Measurements from ENCODE around the gene RESP18. TPM values are rescaled to one million over a fixed set of nuclear protein-coding genes. Genes with fewer than 3 reads are reported as not detected.

RESP18 gene
- not detected for total RNA-seq

DNA sequence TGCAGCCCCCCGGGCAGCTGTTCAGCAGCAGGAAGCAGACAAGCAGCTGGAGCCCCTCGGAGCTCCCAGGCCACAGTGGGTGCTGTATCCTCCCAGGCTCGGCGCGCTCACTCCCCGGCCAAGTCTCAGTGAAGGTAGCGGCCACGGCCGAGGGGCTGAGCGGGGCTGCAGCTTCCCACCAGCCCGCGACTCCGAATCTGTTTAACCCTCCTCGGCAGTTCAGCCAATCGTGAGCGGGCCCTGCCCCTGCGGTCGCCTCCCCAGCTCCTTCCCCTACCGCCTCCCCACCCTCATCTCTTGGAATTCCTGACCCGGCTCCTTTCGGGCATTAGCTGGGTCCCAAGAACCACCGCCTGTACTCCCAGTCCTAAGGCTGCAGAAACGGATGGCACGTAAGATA, at the start of gene RESP18:
TSS of gene RESP18 (minus strand) at position 203 of the 400 bp plus-strand sequence.

DNA sequence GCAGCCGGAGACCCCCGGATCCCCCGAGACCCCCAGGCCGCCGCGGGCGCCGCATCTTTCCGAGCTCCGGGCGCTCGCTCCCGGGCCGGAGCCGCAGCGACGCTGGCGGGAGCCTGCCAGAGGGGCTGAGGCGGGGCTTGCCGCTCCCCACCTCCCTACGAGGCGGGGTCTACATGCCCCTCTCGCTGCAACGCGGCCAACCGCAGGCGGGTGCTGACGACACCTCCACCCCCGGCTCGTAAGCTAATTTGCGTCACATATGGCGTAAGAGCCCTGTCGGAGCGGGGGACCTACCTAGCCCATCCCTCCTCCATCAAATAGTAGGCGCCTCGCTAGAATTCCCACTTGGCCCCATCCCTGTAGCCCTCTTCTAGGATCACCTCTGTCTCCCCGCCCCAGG, 23.3 kb downstream of the RESP18 start, which contains the start of gene PTPRN:
TSS of gene PTPRN (minus strand) at position 124 of the 400 bp plus-strand sequence. CDS start at position 55, 69 bp downstream.

DNA sequence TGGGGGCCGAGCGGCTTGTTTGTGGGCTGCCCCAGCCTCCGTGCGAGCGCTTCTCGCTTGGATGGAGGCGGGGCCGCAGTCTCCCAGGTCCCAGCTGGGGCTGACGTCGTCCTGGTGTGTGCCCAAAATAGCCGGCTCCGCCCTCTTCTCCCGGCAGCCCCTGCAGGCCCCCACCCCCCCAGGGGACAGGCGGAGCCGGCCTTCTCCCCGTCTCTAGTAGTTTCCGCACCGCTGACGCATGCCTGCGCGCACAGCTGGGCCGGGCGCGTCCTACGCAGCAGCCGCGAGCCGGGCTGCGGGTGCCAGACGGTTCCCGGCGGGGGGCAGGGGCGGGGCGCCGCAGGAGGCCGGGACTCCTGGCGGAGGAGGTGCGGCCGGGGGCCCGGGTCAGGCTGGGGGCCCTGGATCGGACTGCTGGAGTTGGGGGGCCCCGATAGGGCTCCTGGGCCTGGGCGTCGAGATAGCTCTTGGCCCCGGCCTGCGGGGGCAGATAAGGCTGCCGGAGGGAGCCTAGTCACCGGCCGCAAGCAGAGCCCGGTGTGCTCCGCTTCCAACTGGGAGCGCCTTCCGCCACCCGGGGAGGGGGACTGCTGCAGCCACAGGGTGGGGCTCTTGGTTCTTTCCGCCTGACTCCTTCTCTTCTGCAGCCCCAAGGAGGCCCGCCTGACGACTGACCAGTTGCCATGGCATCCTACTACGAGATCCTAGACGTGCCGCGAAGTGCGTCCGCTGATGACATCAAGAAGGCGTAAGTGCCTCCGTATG, 53.2 kb downstream of the RESP18 start, which contains the start of gene DNAJB2:
TSS of gene DNAJB2 (plus strand) at position 216 of the 765 bp plus-strand sequence. CDS start at position 684, 468 bp downstream.

Small RNA genes within 50 kb of the gene (small RNA-seq; reads per million reads assigned to genes)
- gene AC053503.3, result 0 reads per million in 2 donors
- 0 to 0.13 reads per million in 2 donors for gene MIR153-1

Other genes starting within 250 kb of the RESP18 start
- gene NHEJ1, start 171.9 kb downstream of the RESP18 start, total RNA-seq, result 10 to 100 TPM; 26.8 to 29.6 TPM
- gene SLC23A3, start 162.7 kb downstream of the RESP18 start, total RNA-seq, result 1 to 10 TPM in 1 of 2 donors, under 1 TPM in 1; 1.00 to 1.4 TPM
- 10 to 100 TPM; 26.6 to 27.9 TPM for gene CNPPD1, start 155.8 kb downstream of the RESP18 start, total RNA-seq
- 10 to 100 TPM; 64.6 to 99.8 TPM for gene RETREG2, start 154.5 kb downstream of the RESP18 start, total RNA-seq
- gene ZFAND2B, start 126.0 kb downstream of the RESP18 start, total RNA-seq, result 10 to 100 TPM; 13.7 to 24.8 TPM
- 10 to 100 TPM; 44.7 to 90.9 TPM for gene ABCB6, start 113.8 kb downstream of the RESP18 start, total RNA-seq
- gene ATG9A, start 103.1 kb downstream of the RESP18 start, total RNA-seq, result 10 to 100 TPM; 54.7 to 63.6 TPM
- 10 to 100 TPM; 12.7 to 22.0 TPM for gene ANKZF1, start 102.9 kb downstream of the RESP18 start, total RNA-seq
- gene GLB1L, start 87.3 kb downstream of the RESP18 start, total RNA-seq, result 10 to 100 TPM; 16.0 to 16.2 TPM
- gene STK16, start 87.3 kb downstream of the RESP18 start, total RNA-seq, result 10 to 100 TPM; 23.3 to 36.5 TPM
- not detected for gene TUBA4B, start 79.5 kb downstream of the RESP18 start, total RNA-seq
- 1 to 10 TPM; 2.1 to 3.0 TPM for gene TUBA4A, start 78.8 kb downstream of the RESP18 start, total RNA-seq
- gene DNAJB2, start 53.4 kb downstream of the RESP18 start, total RNA-seq, result 10 to 100 TPM; 25.3 to 37.9 TPM
- 1 to 10 TPM in 1 of 2 donors, under 1 TPM in 1; 0.33 to 1.0 TPM for gene PTPRN, start 23.3 kb downstream of the RESP18 start, total RNA-seq
- gene DNPEP, start 55.2 kb upstream of the RESP18 start, total RNA-seq, result 10 to 100 TPM; 70.2 to 72.6 TPM
- gene DES, start 85.6 kb upstream of the RESP18 start, total RNA-seq, result not detected
- gene SPEG, start 102.1 kb upstream of the RESP18 start, total RNA-seq, result under 1 TPM; under 0.01 to 0.33 TPM
- gene GMPPA, start 166.1 kb upstream of the RESP18 start, total RNA-seq, result 10 to 100 TPM; 36.8 to 58.3 TPM
- not detected for gene ASIC4, start 181.7 kb upstream of the RESP18 start, total RNA-seq
- 100 to 1,000 TPM; 219 to 234 TPM for gene CHPF, start 211.1 kb upstream of the RESP18 start, total RNA-seq
- 1 to 10 TPM; 4.3 to 6.5 TPM for gene TMEM198, start 211.3 kb upstream of the RESP18 start, total RNA-seq
- gene OBSL1, start 238.8 kb upstream of the RESP18 start, total RNA-seq, result 10 to 100 TPM; 52.6 to 55.7 TPM
- under 1 TPM in 1 of 2 donors, not detected in 1; 0.34 TPM for gene INHA, start 239.6 kb upstream of the RESP18 start, total RNA-seq

Data from melanocyte of skin (primary cell).